ENCODE measurements around the gene SNAI3.

The SNAI3 gene

DNA sequence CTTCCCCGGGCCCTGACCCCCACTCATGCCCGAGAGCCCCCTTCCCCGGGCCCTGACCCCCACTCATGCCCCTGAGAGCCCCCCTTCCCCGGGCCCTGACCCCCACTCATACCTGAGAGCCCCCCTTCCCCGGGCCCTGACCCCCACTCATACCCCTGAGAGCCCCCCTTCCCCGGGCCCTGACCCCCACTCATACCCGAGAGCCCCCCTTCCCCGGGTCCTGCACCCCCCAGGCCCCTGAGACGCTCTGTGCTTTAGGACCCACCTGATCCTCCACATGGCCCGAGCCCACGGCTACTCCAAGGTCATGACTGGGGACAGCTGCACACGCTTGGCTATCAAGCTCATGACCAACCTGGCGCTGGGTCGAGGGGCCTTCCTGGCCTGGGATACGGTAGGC, 26.7 kb upstream of the SNAI3 start:
- TF ChIP-seq TAF1 (IDR thresholded peaks at IDR 0.05; ENCODE audit: borderline replicate concordance, insufficient read depth, low read length) (no peak), SIN3A (IDR thresholded peaks at IDR 0.05; ENCODE audit: borderline replicate concordance, insufficient read depth, low read length) (no peak), FOXP2 (optimal IDR thresholded peaks at IDR 0.05; ENCODE audit: borderline replicate concordance, extremely low read depth, extremely low read length, insufficient read depth) (no peak), POLR2AphosphoS5 (IDR thresholded peaks at IDR 0.05; ENCODE audit: low read depth, low read length) (no peak)
- TF ChIP-seq, protein P1, sequence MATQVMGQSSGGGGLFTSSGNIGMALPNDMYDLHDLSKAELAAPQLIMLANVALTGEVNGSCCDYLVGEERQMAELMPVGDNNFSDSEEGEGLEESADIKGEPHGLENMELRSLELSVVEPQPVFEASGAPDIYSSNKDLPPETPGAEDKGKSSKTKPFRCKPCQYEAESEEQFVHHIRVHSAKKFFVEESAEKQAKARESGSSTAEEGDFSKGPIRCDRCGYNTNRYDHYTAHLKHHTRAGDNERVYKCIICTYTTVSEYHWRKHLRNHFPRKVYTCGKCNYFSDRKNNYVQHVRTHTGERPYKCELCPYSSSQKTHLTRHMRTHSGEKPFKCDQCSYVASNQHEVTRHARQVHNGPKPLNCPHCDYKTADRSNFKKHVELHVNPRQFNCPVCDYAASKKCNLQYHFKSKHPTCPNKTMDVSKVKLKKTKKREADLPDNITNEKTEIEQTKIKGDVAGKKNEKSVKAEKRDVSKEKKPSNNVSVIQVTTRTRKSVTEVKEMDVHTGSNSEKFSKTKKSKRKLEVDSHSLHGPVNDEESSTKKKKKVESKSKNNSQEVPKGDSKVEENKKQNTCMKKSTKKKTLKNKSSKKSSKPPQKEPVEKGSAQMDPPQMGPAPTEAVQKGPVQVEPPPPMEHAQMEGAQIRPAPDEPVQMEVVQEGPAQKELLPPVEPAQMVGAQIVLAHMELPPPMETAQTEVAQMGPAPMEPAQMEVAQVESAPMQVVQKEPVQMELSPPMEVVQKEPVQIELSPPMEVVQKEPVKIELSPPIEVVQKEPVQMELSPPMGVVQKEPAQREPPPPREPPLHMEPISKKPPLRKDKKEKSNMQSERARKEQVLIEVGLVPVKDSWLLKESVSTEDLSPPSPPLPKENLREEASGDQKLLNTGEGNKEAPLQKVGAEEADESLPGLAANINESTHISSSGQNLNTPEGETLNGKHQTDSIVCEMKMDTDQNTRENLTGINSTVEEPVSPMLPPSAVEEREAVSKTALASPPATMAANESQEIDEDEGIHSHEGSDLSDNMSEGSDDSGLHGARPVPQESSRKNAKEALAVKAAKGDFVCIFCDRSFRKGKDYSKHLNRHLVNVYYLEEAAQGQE (IDR thresholded peaks at IDR 0.05; ENCODE audit: insufficient read depth in 1 of 2, low read depth in 2 of 2, low read length in 2 of 2) = no peak

DNA sequence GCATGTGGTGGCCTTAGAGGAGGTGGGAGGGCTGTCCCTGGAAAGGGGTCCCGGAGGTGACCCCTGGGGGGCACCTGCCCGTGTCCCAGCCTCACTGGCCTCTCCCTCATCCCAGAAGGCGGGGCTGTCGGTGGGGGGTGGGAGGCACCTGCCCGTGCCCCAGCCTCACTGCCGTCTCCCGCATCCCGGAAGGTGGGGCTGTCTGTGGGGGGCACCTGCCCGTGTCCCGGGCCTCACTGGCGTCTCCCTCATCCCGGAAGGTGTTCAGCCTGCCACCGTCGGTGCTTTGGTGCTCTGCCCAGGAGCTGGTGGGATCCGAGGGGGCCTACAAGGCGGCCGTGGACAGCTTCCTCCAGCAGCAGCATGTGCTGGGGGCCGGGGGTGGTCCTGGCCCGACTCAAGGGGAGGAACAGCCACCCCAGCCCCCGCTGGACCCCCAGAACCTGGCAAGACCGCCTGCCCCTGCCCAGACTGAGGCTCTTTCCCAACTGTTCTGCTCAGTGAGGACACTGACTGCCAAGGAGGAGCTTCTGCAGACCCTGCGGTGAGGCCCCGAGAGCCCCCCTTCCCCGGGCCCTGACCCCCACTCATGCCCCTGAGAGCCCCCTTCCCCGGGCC, 26.2 kb upstream of the SNAI3 start:
- TF ChIP-seq FOXP2 (optimal IDR thresholded peaks at IDR 0.05; ENCODE audit: borderline replicate concordance, extremely low read depth, extremely low read length, insufficient read depth) (no peak), POLR2AphosphoS5 (IDR thresholded peaks at IDR 0.05; ENCODE audit: low read depth, low read length) (no peak), SIN3A (IDR thresholded peaks at IDR 0.05; ENCODE audit: borderline replicate concordance, insufficient read depth, low read length) (no peak), TAF1 (IDR thresholded peaks at IDR 0.05; ENCODE audit: borderline replicate concordance, insufficient read depth, low read length) (no peak)
- TF ChIP-seq, protein P1 (IDR thresholded peaks at IDR 0.05; ENCODE audit: insufficient read depth in 1 of 2, low read depth in 2 of 2, low read length in 2 of 2) = no peak

DNA sequence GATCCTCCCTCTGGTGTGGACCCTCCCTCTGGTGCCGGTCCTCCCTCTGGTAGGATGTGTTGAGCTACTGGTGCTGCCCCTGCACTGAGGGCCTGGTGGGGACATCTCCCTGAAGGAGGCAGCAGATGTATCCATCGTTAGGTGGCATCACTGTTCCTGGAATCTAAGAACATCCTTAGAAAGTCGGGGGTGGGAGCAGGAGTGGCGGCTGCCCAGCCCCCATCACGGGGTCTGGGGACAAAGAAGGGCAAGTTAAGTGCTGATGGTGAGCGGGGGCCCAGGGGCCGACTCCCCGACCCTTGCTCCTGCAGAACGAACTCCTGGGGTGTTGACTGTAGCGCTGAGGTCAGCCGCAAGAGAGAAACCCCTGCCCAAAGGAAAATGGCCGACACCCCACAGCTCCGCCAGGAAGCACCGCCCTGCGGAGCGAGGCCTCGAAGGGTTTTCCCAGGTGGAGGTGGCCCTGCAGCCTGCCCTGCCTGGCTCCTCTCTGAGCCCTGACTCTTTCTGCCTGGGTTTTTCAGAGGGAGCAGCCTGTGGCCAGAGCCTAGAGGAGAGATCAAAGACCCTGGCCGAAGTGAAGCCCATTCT, 25.5 kb upstream of the SNAI3 start:
- TF ChIP-seq, protein P1 (IDR thresholded peaks at IDR 0.05; ENCODE audit: insufficient read depth in 1 of 2, low read depth in 2 of 2, low read length in 2 of 2) = no peak
- TF ChIP-seq FOXP2 (optimal IDR thresholded peaks at IDR 0.05; ENCODE audit: borderline replicate concordance, extremely low read depth, extremely low read length, insufficient read depth) (no peak), TAF1 (IDR thresholded peaks at IDR 0.05; ENCODE audit: borderline replicate concordance, insufficient read depth, low read length) (no peak), SIN3A (IDR thresholded peaks at IDR 0.05; ENCODE audit: borderline replicate concordance, insufficient read depth, low read length) (no peak), POLR2AphosphoS5 (IDR thresholded peaks at IDR 0.05; ENCODE audit: low read depth, low read length) (no peak)

DNA sequence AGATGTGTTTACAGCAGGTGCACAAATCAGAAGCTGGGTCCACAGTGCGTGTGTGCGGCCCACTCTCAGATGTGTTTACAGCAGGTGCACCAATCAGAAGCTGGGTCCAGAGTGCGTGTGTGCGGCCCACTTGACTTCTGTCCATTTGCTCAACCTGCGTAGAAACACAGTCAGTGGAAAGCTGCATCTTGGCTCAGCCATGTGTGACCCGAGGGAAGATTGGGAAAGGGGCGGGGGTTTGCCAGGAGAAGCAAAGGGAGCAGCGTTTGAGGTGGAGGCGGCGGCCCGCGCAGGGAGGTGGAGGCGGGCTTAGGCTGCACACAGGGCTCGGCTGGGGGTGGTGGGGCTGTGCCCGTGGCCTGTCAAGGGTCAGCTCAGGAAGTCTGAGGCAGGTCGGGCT, 24.2 kb upstream of the SNAI3 start:
- TF ChIP-seq, protein P1 (IDR thresholded peaks at IDR 0.05; ENCODE audit: insufficient read depth in 1 of 2, low read depth in 2 of 2, low read length in 2 of 2) = no peak
- TF ChIP-seq SIN3A (IDR thresholded peaks at IDR 0.05; ENCODE audit: borderline replicate concordance, insufficient read depth, low read length) = no peak
- TF ChIP-seq TAF1 (IDR thresholded peaks at IDR 0.05; ENCODE audit: borderline replicate concordance, insufficient read depth, low read length) = no peak
- no peak for TF ChIP-seq FOXP2 (optimal IDR thresholded peaks at IDR 0.05; ENCODE audit: borderline replicate concordance, extremely low read depth, extremely low read length, insufficient read depth)
- no peak for TF ChIP-seq POLR2AphosphoS5 (IDR thresholded peaks at IDR 0.05; ENCODE audit: low read depth, low read length)

All from PFSK-1 (cell line).